ENCODE data around the gene RIN3.
"Not testable (repeated sequence)": the region's sequence is repeated elsewhere in the genome, so short reads cannot be mapped to it uniquely, and the experiment has no call there.

RIN3 gene

DNA sequence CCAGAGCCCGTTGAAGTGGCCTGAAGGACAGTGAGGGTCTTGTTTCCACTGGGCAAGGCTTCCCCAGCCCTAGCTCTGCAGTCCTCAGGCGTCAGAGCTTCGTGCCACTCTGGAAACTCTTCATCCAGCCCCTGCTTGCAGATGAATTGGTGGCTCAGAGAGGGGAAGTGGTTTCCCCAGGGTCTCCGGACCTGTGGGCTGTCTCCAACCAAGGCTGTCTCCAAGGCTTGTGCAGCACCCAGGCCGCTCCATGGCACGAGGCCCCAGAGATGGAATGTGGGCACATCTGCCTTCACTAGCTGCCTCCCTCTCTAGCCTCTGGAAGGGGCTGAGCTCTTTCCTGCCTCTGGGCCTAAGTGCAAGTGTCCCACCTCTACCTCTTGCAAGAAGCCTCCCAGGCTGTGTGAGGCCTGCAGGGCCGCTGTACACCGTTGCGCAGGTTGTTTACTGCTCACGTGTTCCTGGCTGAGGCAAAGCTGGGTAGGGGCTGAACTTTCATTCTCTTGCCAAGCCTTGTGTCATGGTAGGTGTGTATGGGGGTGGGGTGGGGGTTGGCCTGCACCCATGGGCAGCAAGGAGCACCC is 11.1 kb downstream of the RIN3 start:
- H3K27ac Mint-ChIP-seq: no peak overlapping the region

DNA sequence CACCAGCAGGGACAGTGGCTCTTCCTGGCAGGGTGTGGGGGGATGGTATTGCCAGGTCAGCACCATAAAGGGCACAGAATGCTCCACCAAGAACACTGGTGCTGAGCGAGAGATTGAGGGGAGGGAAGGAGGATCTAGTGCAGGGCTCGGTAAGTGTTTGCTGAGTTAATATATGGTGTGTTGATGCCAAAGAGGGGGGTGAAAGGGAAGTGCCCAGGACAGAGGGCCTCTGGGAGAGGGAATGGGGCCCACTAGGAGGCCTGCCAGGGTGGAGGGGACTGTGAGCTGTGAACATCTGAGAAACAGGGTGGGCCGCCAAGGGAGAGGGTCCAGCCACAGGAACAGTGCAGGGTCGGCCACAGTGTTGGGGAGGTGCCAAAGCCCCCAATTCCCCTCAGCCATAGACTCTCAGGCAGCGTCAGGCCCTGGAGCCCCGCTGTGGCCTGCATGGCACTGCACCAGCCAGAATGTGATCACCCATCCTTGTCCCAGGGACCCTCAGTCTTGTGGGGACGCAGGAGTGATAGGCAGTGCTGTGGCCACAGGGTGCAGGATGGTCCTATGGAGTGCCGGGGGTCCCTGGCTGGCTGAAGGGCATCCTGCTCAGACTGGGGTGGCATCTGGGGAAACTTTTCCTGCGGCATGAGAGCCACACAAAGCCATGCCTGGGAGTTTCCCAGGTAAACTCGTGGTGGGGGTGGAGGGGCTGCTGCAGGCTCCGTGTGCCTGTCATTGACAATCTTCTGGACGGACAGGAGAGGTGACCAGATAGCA is 11.9 kb downstream of the RIN3 start:
- Mint-ChIP-seq H3K4me1 (ENCODE audit: low read depth) (peaks cover 17% of the 10 kb centered on the region), H3K27ac (peak overlapping the region; percentile 52), H3K9me3 (no peaks in the 10 kb centered on the region), H3K36me3 (ENCODE audit: low read depth) (peaks cover 4% of the 10 kb centered on the region), H3K27me3 (ENCODE audit: low read depth) (peaks cover 8% of the 10 kb centered on the region), H3K4me3 (no peak overlapping the region)

More for the DNA sequence above, 11.1 kb downstream of the RIN3 start:
- Mint-ChIP-seq H3K4me1 (ENCODE audit: low read depth) (peaks cover 13% of the 10 kb centered on the region), H3K9me3 (no peaks in the 10 kb centered on the region), H3K36me3 (ENCODE audit: low read depth) (peaks cover 4% of the 10 kb centered on the region), H3K4me3 (no peak overlapping the region), H3K27me3 (ENCODE audit: low read depth) (peaks cover 3% of the 10 kb centered on the region)

DNA sequence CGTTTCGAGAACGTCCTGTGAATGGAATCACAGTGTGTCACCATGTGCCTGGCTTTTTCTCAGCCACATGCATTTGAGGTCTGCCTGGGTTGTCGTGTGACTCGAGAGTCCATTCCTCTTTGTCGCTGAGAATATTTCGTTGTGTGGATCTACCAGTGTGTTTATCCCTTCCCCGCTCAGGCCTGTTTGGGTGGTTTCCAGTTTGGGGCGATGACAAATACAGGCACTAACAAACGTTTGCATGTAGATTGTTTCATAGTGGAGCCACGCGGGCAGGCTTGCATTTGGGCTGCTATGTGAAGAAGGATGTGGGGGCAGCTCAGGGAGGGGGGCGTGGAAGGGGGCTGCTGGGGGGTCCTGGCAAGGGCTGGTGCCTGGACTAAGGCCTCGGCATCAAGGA is 14.1 kb downstream of the RIN3 start:
- Mint-ChIP-seq H3K27ac (peak overlapping the region; percentile 10), H3K36me3 (ENCODE audit: low read depth) (no peaks in the 10 kb centered on the region), H3K4me1 (ENCODE audit: low read depth) (peaks cover 21% of the 10 kb centered on the region), H3K27me3 (ENCODE audit: low read depth) (peaks cover 8% of the 10 kb centered on the region), H3K4me3 (no peak overlapping the region), H3K9me3 (no peaks in the 10 kb centered on the region)

- no peak overlapping the region for H3K4me3 Mint-ChIP-seq
- H3K27me3 Mint-ChIP-seq (ENCODE audit: low read depth): peaks cover 13% of the 10 kb centered on the region
- peaks cover 25% of the 10 kb centered on the region for H3K4me1 Mint-ChIP-seq (ENCODE audit: low read depth)
- no peak overlapping the region for H3K27ac Mint-ChIP-seq
- H3K36me3 Mint-ChIP-seq (ENCODE audit: low read depth): no peaks in the 10 kb centered on the region
- H3K9me3 Mint-ChIP-seq: no peaks in the 10 kb centered on the region
Observed at GRCh38 chr14:92528486-92529100, 15.0 kb downstream of the RIN3 start.

DNA sequence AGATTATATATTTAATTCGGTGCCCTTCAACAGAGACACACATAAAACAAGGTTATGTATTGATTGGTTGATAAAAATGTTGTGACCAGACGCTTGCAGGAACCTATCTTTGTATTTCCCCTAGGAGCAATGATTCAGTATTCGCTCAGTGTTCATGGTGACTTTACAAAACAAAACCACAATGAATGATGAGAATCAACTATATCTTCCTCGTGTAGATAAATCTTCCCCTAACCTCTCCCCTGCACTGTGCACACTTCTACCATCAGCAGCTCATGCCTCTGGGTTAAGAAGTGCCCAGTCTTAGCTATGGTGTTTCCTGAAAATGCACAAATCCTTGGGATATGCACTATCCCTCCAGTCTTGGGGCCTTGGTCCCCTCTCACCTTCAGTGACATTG is 16.3 kb downstream of the RIN3 start:
- no peaks in the 10 kb centered on the region for H3K36me3 Mint-ChIP-seq (ENCODE audit: low read depth)
- H3K4me3 Mint-ChIP-seq: no peak overlapping the region
- H3K27me3 Mint-ChIP-seq (ENCODE audit: low read depth): peaks cover 16% of the 10 kb centered on the region
- no peak overlapping the region for H3K27ac Mint-ChIP-seq
- H3K9me3 Mint-ChIP-seq: no peaks in the 10 kb centered on the region
- peaks cover 31% of the 10 kb centered on the region for H3K4me1 Mint-ChIP-seq (ENCODE audit: low read depth)

DNA sequence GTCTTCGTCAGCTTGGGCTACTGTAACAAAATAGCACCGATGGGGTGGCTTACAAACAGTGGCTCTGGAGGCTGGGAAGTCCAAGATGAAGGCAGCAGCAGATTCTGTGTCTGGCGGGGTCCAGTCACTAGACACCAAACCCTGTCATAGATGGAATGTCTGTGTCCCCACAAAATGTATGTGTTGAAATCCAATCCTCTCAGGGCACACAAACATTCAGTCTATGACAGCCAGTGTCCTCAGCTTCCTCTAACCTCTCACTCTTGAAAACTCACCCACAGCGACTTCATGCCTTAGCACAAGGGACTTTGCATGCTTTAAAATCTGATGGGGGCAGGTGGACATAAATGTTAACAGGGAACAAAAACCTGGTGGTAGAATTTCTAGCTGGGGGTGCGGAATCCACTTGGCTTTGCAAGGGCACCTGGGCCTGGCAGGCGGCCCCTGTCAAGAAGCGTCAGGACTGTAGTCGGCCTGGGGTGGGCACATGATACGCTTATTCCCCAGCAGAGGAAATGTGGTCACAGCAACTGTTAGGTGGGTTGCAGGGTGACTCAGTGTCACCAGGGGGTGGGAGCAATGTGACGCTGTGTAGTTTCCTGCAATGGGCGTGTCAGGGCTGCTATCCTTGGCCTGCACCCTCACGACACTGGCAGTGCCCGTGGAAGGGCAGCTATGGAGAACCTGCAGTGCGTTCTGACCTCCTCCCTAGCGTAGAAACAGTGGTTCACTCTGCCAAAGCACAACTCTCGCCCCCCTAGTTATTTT is 17.7 kb downstream of the RIN3 start:
- no peaks in the 10 kb centered on the region for H3K36me3 Mint-ChIP-seq (ENCODE audit: low read depth)
- no peaks in the 10 kb centered on the region for H3K9me3 Mint-ChIP-seq
- peaks cover 42% of the 10 kb centered on the region for H3K4me1 Mint-ChIP-seq (ENCODE audit: low read depth)
- H3K27me3 Mint-ChIP-seq (ENCODE audit: low read depth): peaks cover 20% of the 10 kb centered on the region
- H3K27ac Mint-ChIP-seq: peak overlapping the region; percentile 80
- peak overlapping the region; percentile 42 for H3K4me3 Mint-ChIP-seq

GRCh38 chr14:92532490-92533163 is 19.0 kb downstream of the RIN3 start:
- no peaks in the 10 kb centered on the region for H3K36me3 Mint-ChIP-seq (ENCODE audit: low read depth)
- H3K4me1 Mint-ChIP-seq (ENCODE audit: low read depth): peaks cover 43% of the 10 kb centered on the region
- peaks cover 20% of the 10 kb centered on the region for H3K27me3 Mint-ChIP-seq (ENCODE audit: low read depth)
- H3K4me3 Mint-ChIP-seq: no peak overlapping the region
- H3K9me3 Mint-ChIP-seq: no peaks in the 10 kb centered on the region
- no peak overlapping the region for H3K27ac Mint-ChIP-seq

GRCh38 chr14:92534932-92535643 is 21.5 kb downstream of the RIN3 start:
- no peaks in the 10 kb centered on the region for H3K9me3 Mint-ChIP-seq
- peaks cover 40% of the 10 kb centered on the region for H3K4me1 Mint-ChIP-seq (ENCODE audit: low read depth)
- peaks cover 13% of the 10 kb centered on the region for H3K27me3 Mint-ChIP-seq (ENCODE audit: low read depth)
- peak overlapping the region; percentile 54 for H3K4me3 Mint-ChIP-seq
- H3K36me3 Mint-ChIP-seq (ENCODE audit: low read depth): no peaks in the 10 kb centered on the region
- peak overlapping the region; percentile 47 for H3K27ac Mint-ChIP-seq

GRCh38 chr14:92536231-92536630 is 22.6 kb downstream of the RIN3 start:
- Mint-ChIP-seq H3K4me1 (ENCODE audit: low read depth) (peaks cover 37% of the 10 kb centered on the region), H3K4me3 (peak overlapping the region; percentile 19), H3K27me3 (ENCODE audit: low read depth) (peaks cover 12% of the 10 kb centered on the region)
- not testable (repeated sequence) for H3K9me3 Mint-ChIP-seq; H3K36me3 Mint-ChIP-seq (ENCODE audit: low read depth); H3K27ac Mint-ChIP-seq

DNA sequence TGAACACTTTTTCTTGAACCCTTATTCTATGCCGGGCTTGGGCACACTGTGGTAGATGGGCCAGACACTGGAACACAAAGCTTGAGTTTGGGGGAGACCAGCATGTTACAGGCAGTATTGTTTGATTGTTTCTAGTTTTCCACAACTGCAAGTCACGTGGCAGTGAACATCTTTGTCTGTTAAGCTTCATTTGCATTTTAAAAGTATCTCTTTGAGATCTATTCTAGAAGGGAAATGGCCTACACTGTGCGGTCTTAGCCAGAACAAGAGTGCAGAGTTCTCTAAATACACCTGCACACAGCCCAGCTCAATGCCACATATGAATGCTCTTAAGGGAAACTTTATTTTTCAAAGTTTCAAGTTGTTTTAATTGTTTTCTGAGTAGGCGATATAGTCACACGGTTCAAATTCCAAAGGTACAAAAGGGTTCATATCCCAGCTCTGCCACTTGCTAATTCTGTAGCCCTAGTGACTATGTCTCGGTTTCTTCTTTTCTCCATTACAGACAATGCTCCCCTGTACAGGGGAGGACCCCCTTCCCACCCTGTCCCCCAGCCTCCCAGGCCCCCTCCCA is 24.9 kb downstream of the RIN3 start:
- H3K4me1 Mint-ChIP-seq (ENCODE audit: low read depth): peaks cover 33% of the 10 kb centered on the region
- H3K27ac Mint-ChIP-seq: no peak overlapping the region
- no peak overlapping the region for H3K4me3 Mint-ChIP-seq
- peaks cover 11% of the 10 kb centered on the region for H3K27me3 Mint-ChIP-seq (ENCODE audit: low read depth)
- no peaks in the 10 kb centered on the region for H3K9me3 Mint-ChIP-seq
- no peaks in the 10 kb centered on the region for H3K36me3 Mint-ChIP-seq (ENCODE audit: low read depth)

DNA sequence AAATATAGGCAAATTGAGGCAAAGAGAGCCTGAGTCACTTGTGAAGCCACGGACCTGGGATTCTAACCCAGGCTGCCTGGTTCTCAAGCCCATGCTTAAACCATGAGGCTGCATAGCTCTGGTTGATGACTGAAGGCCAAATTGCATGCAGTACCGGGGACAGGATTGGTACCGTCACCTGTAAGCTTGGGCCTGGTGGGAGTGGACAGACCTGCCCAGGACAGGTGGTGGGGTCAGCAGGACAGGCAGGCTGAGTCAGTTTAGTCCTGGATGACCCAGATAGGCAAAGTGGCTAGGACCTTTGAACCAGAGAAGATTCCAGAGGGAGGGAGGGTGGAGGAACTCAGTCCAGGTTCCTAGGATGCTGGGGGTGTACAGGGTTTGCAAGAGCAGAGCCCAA is 25.8 kb downstream of the RIN3 start:
- no peak overlapping the region for H3K4me3 Mint-ChIP-seq
- H3K36me3 Mint-ChIP-seq (ENCODE audit: low read depth): no peaks in the 10 kb centered on the region
- H3K27ac Mint-ChIP-seq: no peak overlapping the region
- H3K9me3 Mint-ChIP-seq: no peaks in the 10 kb centered on the region
- peaks cover 34% of the 10 kb centered on the region for H3K4me1 Mint-ChIP-seq (ENCODE audit: low read depth)
- H3K27me3 Mint-ChIP-seq (ENCODE audit: low read depth): peaks cover 11% of the 10 kb centered on the region

DNA sequence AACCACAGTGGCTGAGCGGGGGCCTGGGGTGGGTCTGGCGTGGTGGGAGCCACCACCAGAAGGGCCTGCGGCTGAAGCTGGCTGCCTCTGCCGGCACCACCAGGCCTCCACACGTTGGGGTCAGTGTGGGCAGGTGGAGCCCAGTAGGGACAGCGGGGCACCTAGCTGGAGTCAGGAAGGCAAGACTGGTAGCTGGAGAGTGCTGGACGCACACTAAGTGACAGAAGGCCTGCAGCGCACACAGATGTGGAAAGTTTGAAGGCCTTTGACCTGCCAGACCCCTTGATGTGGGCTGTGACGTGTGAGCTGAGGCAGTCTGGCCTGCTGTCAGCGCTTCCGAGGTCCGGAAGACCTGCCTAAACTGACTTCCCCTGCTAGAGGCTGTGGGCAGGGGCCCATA is 26.3 kb downstream of the RIN3 start:
- Mint-ChIP-seq H3K4me3 (no peak overlapping the region), H3K27me3 (ENCODE audit: low read depth) (peaks cover 7% of the 10 kb centered on the region), H3K9me3 (no peaks in the 10 kb centered on the region), H3K27ac (no peak overlapping the region), H3K36me3 (ENCODE audit: low read depth) (no peaks in the 10 kb centered on the region), H3K4me1 (ENCODE audit: low read depth) (peaks cover 29% of the 10 kb centered on the region)

DNA sequence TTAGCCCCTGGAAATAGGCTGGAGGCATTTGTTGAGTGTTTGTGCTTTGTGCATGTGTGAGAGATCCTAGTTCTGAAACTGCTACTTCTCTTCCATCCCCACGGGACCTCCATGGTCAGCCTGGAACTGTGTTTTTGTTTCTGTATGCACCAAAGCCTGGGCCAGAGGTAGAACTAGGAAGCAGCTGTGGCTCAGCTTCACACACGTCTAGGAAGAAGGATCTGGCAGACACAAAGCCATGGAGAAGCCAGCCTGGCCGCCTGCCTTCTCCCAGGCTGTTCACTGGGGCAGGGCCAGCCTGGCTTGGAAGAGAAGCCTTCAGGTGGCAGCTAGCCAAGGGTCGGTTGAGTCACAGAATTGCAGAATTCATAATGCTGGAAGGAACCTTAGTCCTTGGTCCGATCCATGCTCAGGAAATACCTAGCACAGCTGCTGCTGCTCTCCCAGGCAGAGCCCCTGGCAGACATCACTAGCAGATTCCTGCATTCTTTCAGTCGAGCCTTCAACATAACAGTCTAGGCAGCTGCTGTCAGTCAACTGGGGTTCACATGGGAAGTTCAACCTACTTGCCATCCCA is 27.0 kb downstream of the RIN3 start:
- H3K9me3 Mint-ChIP-seq: no peaks in the 10 kb centered on the region
- no peak overlapping the region for H3K27ac Mint-ChIP-seq
- H3K4me3 Mint-ChIP-seq: no peak overlapping the region
- peaks cover 7% of the 10 kb centered on the region for H3K27me3 Mint-ChIP-seq (ENCODE audit: low read depth)
- H3K36me3 Mint-ChIP-seq (ENCODE audit: low read depth): no peaks in the 10 kb centered on the region
- H3K4me1 Mint-ChIP-seq (ENCODE audit: low read depth): peaks cover 23% of the 10 kb centered on the region
